Neuronal stem cell (in vitro differentiated cells): ENCODE measurements around the gene C19orf33.
A peak's percentile ranks its signal among the peaks of the same experiment; 100 is the strongest.

Source experiments
- DNase-seq: peaks from one replicate; pipeline ENCODE4 v3.0.0-alpha.2; 2013; ENCODE audit warnings: low spot score
- H2AFZ ChIP-seq: one replicate; pipeline ENCODE4 v1.6.1; 2013; ENCODE audit warnings: mild to moderate bottlenecking, low read length, inconsistent platforms
- H2AK5ac ChIP-seq: 2 replicates; pipeline ENCODE4 v1.6.1; 2013; ENCODE audit warnings: low read depth, mild to moderate bottlenecking, inconsistent platforms, low read length, moderate library complexity, mixed read lengths
- H2BK120ac ChIP-seq: 2 replicates; pipeline ENCODE4 v1.6.1; 2013; ENCODE audit warnings: low read depth, mild to moderate bottlenecking, inconsistent platforms, low read length, moderate library complexity, mixed read lengths
- H2BK12ac ChIP-seq: one replicate; pipeline ENCODE4 v1.6.1; 2013; ENCODE audit warnings: low read length, inconsistent platforms
- H2BK15ac ChIP-seq: 2 replicates; pipeline ENCODE4 v1.6.1; 2013; ENCODE audit warnings: mild to moderate bottlenecking, low read length, inconsistent platforms, mixed read lengths
- H2BK5ac ChIP-seq: one replicate; pipeline ENCODE4 v1.6.1; 2013; ENCODE audit warnings: inconsistent platforms, mild to moderate bottlenecking, low read length, moderate library complexity
- H3K14ac ChIP-seq: one replicate; pipeline ENCODE4 v1.6.1; 2013; ENCODE audit warnings: low read length, inconsistent platforms
- H3K18ac ChIP-seq: 2 replicates; pipeline ENCODE4 v1.6.1; 2013; ENCODE audit warnings: low read length, inconsistent platforms
- H3K23ac ChIP-seq: 2 replicates; pipeline ENCODE4 v1.6.1; 2013; ENCODE audit warnings: low read depth, mild to moderate bottlenecking, mixed read lengths, low read length, inconsistent platforms; ENCODE audit not compliant: poor library complexity
- H3K27ac ChIP-seq: replicated peaks from 3 replicates; pipeline ENCODE4 v1.5.1; 2013; ENCODE audit warnings: low read length, inconsistent platforms
- H3K27me3 ChIP-seq, 3 experiments: 2 replicates each; pipeline ENCODE4 v1.6.1; 2013; ENCODE audit warnings: low read length in 3 of 3, mild to moderate bottlenecking in 2 of 3, inconsistent platforms in 1 of 3, low read depth in 1 of 3, mixed read lengths in 1 of 3, moderate library complexity in 1 of 3; ENCODE audit not compliant: control insufficient read depth in 3 of 3, insufficient read depth in 3 of 3
- H3K36me3 ChIP-seq, 2 donors: replicated peaks in 1 of 2; 2 replicates each; pipeline ENCODE4 v1.6.1; 2013; ENCODE audit warnings: low read length in 2 of 2; ENCODE audit not compliant: control insufficient read depth in 2 of 2, insufficient read depth in 2 of 2
- H3K4ac ChIP-seq: 2 replicates; pipeline ENCODE4 v1.6.1; 2013; ENCODE audit warnings: inconsistent platforms, mild to moderate bottlenecking, low read length, moderate library complexity
- H3K4me1 ChIP-seq, 2 donors: 1 replicate in 1 of 2; 2 replicates in 1 of 2; pipeline ENCODE4 v1.6.1; 2013; ENCODE audit warnings: low read length in 2 of 2, low read depth in 1 of 2; ENCODE audit not compliant: control insufficient read depth in 2 of 2, insufficient read depth in 1 of 2
- H3K4me2 ChIP-seq: one replicate; pipeline ENCODE4 v1.6.1; 2013; ENCODE audit warnings: mild to moderate bottlenecking, low read length, inconsistent platforms; ENCODE audit not compliant: insufficient read depth, poor library complexity, severe bottlenecking
- H3K4me3 ChIP-seq, 2 donors: 2 replicates each; pipeline ENCODE4 v1.5.1; 2013; ENCODE audit warnings: low read length in 2 of 2, mild to moderate bottlenecking in 2 of 2, inconsistent platforms in 1 of 2, moderate library complexity in 1 of 2
- H3K79me1 ChIP-seq: one replicate; pipeline ENCODE4 v1.6.1; 2013; ENCODE audit warnings: low read depth, mild to moderate bottlenecking, inconsistent platforms, low read length, moderate library complexity
- H3K9ac ChIP-seq: one replicate; pipeline ENCODE4 v1.6.1; 2013; ENCODE audit warnings: mild to moderate bottlenecking, low read depth, low read length, inconsistent platforms; ENCODE audit not compliant: poor library complexity
- H3K9me3 ChIP-seq, 2 donors: replicated peaks in 1 of 2; 2 replicates each; pipeline versions ENCODE3 to v1.6.1; 2013; ENCODE audit warnings: low read length in 2 of 2, mild to moderate bottlenecking in 2 of 2, inconsistent platforms in 1 of 2, low read depth in 1 of 2, mixed read lengths in 1 of 2, moderate library complexity in 1 of 2; ENCODE audit not compliant: control insufficient read depth in 2 of 2, insufficient read depth in 1 of 2
- H4K8ac ChIP-seq: one replicate; pipeline ENCODE4 v1.6.1; 2013; ENCODE audit warnings: low read depth, mild to moderate bottlenecking, inconsistent platforms, low read length, moderate library complexity
- H4K91ac ChIP-seq: one replicate; pipeline ENCODE4 v1.6.1; 2013; ENCODE audit warnings: low read length, low read depth, mild to moderate bottlenecking, inconsistent platforms; ENCODE audit not compliant: poor library complexity
- WGBS, 2 donors: extraction: QIAGEN DNeasy Blood & Tissue Kit; methylation state at CpG; one replicate each; pipeline ENCODE4 v1.1.7; 2013; ENCODE audit warnings: missing lambda C conversion rate in 2 of 2, mixed read lengths in 1 of 2; ENCODE audit not compliant: insufficient read length in 2 of 2, insufficient replicate concordance in 1 of 2; ENCODE audit errors: extremely low coverage in 2 of 2; 5-methylcytosine and 5-hydroxymethylcytosine counted together

Gene C19orf33

DNA sequence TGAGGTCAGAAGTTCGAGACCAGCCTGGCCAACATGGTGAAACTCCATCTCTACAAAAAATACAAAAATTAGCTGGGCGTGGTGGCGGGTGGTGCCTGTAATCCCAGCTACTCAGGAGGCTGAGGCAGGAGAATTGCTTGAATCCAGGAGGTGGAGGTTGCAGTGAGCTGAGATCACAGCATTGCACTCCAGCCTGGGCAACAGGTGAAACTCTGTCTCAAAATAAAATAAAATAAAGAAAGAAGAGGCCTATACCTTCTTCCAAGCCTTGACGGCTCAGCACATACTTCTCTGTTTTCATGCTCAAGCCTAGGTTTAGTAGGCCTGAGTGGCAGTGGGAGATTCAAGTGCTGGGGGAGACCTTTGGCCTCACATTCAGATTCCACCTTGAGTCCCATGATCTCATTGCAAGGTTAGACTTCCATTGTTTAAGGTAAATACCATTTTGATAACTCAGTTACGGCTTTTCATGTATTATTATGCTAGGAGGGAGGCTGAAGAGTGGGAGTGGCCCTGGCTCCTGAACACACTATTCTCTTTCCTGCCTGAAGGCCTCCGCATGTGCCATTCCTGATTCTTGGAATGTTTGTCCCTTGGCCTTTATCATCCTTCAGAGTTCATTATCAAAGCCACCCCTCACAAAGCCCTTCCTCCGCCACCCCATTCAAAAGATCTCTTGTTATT lies 41.3 kb upstream of the C19orf33 start:
- no peak overlapping the region for H3K4ac ChIP-seq
- peaks cover 0 to 51% (median 2%) of the 10 kb centered on the region in 3 experiments for H3K27me3 ChIP-seq
- no peaks in the 10 kb centered on the region for H3K79me1 ChIP-seq
- no peak for DNase-seq
- no peak overlapping the region for H2AFZ ChIP-seq
- no peak overlapping the region for H2BK12ac ChIP-seq
- H3K9ac ChIP-seq = no peak overlapping the region
- no peaks in the 10 kb centered on the region for H3K9me3 ChIP-seq
- H3K4me3 ChIP-seq = no peak overlapping the region
- H3K14ac ChIP-seq = no peak overlapping the region
- H2BK5ac ChIP-seq = no peak overlapping the region
- no peak overlapping the region for H2BK120ac ChIP-seq
- H2BK15ac ChIP-seq = no peak overlapping the region
- H3K36me3 ChIP-seq = no peaks in the 10 kb centered on the region
- no CpG with 5 or more reads among the region's 7 CpGs for WGBS, 2 donors
- H3K23ac ChIP-seq = no peak overlapping the region
- H3K4me1 ChIP-seq = peaks cover 9 to 15% of the 10 kb centered on the region in 2 donors
- H4K91ac ChIP-seq = no peak overlapping the region
- H4K8ac ChIP-seq = no peak overlapping the region
- no peak overlapping the region for H3K4me2 ChIP-seq
- H3K18ac ChIP-seq = no peak overlapping the region
- no peak overlapping the region for H2AK5ac ChIP-seq
- no peak overlapping the region for H3K27ac ChIP-seq

DNA sequence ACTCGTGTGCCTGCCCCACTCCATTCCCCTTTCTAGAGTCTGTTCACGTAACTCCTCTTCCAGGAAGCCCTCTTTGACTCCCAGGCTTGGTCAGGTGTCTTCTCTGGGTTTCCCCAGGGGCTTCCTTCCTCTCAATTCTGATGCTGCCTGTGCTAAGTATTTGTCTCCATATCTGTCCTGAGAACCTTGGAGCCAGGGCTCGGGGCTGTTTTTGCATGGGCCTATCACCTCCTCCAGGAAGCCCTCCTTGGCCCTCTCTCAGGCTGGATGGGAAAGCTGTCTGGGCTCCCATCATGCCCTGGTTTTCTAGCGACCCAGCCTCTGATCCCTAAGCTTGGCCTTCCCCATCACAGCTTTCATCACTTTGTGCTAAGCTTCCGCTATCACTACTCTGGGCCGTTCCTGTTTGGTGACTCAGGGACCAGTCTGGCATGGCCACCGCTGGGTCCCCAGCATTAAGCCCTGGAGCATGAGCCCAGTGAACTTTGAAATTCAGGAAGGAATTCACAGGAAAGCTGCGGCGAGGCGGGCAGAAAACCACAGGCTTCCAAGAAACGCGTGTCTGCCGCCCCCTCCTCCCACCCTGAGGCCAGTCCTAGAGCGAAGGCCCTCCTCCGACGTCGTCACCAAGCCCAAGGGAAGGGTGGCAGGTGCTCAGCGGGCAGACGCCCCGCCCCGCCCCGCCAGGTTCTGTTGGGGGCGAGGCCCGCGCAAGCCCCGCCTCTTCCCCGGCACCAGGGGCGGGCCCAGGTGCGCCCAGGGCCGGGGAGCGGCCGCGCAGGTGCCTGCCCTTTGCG lies 40.2 kb upstream of the C19orf33 start:
- H3K4me3 ChIP-seq = peak overlapping the region; percentile 40 to 92

DNA sequence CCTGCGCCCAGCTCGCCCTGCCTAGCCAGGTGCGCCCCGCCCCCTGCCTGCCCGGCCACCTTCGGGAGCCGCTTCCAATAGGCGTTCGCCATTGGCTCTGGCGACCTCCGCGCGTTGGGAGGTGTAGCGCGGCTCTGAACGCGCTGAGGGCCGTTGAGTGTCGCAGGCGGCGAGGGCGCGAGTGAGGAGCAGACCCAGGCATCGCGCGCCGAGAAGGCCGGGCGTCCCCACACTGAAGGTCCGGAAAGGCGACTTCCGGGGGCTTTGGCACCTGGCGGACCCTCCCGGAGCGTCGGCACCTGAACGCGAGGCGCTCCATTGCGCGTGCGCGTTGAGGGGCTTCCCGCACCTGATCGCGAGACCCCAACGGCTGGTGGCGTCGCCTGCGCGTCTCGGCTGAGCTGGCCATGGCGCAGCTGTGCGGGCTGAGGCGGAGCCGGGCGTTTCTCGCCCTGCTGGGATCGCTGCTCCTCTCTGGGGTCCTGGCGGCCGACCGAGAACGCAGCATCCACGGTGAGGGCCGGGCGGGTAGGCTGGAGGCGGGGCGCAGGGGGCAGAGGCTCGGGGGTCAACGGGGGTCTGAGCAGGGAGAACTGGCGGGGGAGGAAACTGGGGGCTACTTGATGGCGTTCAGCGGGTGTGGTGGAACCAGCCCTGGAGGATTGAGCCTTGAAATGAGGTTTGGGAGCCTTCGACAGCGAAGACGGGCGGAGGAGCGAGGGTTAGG lies 39.4 kb upstream of the C19orf33 start, which contains the start of gene SPINT2:
Gene SPINT2, plus strand, starts transcription at position 88 of the 727 bp plus-strand sequence. Its CDS starts 320 bp downstream, at position 408.
- Histone ChIP-seq H3K27me3 (peaks cover 0 to 59% (median 2%) of the 10 kb centered on the region in 3 experiments), H3K18ac (peak within 1 kb of the TSS; percentile 98), H2BK15ac (peak within 1 kb of the TSS; percentile 99), H3K4me3 (peak within 1 kb of the TSS; percentile 40 to 92), H3K4me2 (peak within 1 kb of the TSS; percentile 99), H4K8ac (peak within 1 kb of the TSS; percentile 26), H4K91ac (peak within 1 kb of the TSS; percentile 3), H3K4me1 (peaks cover 14 to 22% of the 10 kb centered on the region in 2 donors), H3K27ac (no peak within 1 kb of the TSS), H3K9ac (peak within 1 kb of the TSS; percentile 90), H2AFZ (peak within 1 kb of the TSS; percentile 91), H3K23ac (peak within 1 kb of the TSS; percentile 98), H3K4ac (peak within 1 kb of the TSS; percentile 97), H2BK12ac (no peak within 1 kb of the TSS), H3K36me3 (no peaks in the 10 kb centered on the region), H3K79me1 (no peaks in the 10 kb centered on the region), H2BK120ac (peak within 1 kb of the TSS; percentile 73), H3K14ac (peak within 1 kb of the TSS; percentile 91), H2AK5ac (peak within 1 kb of the TSS; percentile 20), H3K9me3 (no peaks in the 10 kb centered on the region), H2BK5ac (peak within 1 kb of the TSS; percentile 18)
- DNase-seq = peak; percentile 65
- WGBS, 2 donors = no CpG with 5 or more reads among the region's 78 CpGs

More for the DNA sequence above, 40.2 kb upstream of the C19orf33 start:
- Histone ChIP-seq H2AFZ (peak overlapping the region; percentile 91), H3K4me1 (peaks cover 14 to 22% of the 10 kb centered on the region in 2 donors), H3K27ac (no peak overlapping the region), H3K23ac (peak overlapping the region; percentile 98), H3K14ac (no peak overlapping the region), H2BK12ac (no peak overlapping the region), H2BK15ac (peak overlapping the region; percentile 99), H3K79me1 (no peaks in the 10 kb centered on the region), H4K8ac (no peak overlapping the region), H3K18ac (peak overlapping the region; percentile 98), H4K91ac (peak overlapping the region; percentile 3), H2BK5ac (no peak overlapping the region), H2BK120ac (peak overlapping the region; percentile 73), H2AK5ac (no peak overlapping the region), H3K4me2 (peak overlapping the region; percentile 99), H3K27me3 (peaks cover 0 to 59% (median 2%) of the 10 kb centered on the region in 3 experiments), H3K36me3 (no peaks in the 10 kb centered on the region), H3K4ac (no peak overlapping the region), H3K9me3 (no peaks in the 10 kb centered on the region), H3K9ac (peak overlapping the region; percentile 90)
- no CpG with 5 or more reads among the region's 34 CpGs for WGBS, 2 donors
- DNase-seq = no peak
